Activated CD8-positive, alpha-beta memory T cell treated with anti-CD3 and anti-CD28 coated beads for 4 hours (primary cell): ENCODE measurements around the gene ATAT1.
A peak's percentile ranks its signal among the peaks of the same experiment; 100 is the strongest.

Experiments
- DNase-seq, 2 donors: peaks; one replicate each; pipeline ENCODE4 v3.0.0-alpha.2; 2020; ENCODE audit warnings: low read depth in 2 of 2

Gene ATAT1

DNA sequence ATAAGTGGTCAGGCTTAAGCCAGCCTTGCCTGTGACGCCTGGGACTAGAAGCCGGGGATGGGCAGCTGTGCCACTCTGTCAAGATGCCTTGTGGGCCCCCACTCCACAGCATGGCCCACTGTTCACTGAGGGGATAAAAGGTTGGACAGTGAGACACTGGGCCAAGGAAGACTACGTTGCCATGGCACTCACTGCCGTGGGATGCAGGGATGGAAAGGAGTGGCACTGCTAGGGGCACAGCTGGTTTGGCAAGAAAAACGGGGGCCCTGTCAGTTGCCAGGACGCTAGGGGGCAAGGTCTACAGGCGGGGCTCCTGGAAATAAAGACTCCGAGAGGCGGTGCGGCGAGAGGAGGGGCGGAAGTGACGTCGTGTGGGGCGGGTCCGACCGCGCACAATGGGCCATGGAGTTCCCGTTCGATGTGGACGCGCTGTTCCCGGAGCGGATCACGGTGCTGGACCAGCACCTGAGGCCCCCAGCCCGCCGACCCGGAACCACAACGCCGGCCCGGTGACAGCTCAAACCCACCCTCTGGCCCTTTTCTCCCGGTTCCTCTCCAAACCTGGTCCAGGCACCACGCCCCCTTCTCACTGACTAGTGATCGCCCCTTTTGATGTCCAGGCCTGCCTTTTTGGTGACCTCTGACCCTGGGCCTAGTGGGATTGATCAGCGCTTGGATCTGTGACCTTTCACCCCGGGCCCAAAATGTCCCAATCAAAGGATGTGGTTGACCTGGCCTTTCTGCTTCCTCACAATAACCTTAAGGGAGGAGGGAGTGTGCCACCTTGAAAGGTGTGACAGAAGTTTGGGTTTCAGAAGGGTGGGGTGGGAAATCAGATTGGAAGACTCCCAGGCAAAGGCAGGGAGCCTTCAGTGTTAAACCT is at the start of gene ATAT1:
Gene ATAT1, plus strand, starts transcription at position 391 of the 883 bp plus-strand sequence.
- DNase-seq: peak; percentile 78

DNA sequence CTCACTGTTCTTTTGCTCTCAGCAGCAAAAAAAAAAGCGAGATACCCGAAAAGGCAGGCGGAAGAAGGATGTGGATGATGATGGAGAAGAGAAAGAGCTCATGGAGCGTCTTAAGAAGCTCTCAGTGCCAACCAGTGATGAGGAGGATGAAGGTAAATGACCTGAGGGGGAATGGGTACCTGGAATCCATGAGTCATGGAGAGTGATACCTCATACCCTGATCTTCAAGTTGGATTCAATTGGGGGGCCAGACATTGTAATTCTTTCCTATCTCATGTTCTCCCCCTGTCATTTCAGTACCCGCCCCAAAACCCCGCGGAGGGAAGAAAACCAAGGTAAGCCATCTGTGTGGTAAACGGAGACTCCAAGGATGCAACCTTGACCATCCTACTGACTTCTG is 48.6 kb upstream of the ATAT1 start:
- DNase-seq: no peak

DNA sequence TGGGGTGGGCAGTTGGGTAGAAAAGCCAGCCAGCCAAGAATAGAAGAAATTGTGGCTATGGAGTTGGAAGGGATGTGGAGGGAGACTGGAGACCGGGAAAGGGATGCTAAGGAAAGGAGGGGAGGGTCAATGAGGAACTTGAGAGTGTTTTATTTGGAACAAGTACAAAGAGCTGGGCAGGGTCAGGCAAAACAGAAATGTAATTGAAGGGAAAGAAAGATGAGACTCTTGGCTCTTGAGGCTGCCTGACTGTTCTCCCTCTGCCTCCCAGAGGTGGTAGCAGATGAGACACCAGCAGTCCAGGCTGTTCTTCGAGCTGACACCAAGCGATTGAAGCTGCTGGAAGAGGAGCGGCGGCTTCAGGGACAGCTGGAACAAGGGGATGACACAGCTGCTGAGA is 42.8 kb upstream of the ATAT1 start:
- DNase-seq: no peak

DNA sequence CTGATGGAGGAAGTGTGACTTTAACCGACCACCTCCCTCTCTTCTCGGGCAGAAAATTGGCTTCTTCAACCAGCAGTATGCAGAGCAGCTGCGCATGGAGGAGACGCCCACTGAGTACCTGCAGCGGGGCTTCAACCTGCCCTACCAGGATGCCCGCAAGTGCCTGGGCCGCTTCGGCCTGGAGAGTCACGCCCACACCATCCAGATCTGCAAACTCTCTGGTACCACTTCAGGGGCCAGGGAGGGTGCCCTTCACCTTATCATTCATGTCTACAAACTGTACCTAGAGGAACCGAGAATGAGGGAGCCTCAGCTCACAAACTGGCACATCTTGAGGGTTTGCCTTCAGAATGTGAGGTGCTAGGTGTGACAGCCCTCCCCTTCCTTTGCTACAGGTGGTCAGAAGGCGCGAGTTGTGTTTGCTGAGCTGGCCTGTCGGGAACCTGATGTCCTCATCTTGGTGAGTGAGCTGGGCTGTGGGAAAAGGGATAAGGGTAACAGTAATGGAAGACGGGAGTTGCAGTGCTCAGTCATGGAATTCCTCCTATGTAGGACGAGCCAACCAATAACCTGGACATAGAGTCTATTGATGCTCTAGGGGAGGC is 36.8 kb upstream of the ATAT1 start:
- DNase-seq: no peak

DNA sequence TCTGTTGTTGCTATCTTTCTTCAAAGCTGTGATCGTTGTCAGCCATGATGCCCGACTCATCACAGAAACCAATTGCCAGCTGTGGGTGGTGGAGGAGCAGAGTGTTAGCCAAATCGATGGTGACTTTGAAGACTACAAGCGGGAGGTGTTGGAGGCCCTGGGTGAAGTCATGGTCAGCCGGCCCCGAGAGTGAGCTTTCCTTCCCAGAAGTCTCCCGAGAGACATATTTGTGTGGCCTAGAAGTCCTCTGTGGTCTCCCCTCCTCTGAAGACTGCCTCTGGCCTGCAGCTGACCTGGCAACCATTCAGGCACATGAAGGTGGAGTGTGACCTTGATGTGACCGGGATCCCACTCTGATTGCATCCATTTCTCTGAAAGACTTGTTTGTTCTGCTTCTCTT is 36.2 kb upstream of the ATAT1 start:
- DNase-seq: no peak

DNA sequence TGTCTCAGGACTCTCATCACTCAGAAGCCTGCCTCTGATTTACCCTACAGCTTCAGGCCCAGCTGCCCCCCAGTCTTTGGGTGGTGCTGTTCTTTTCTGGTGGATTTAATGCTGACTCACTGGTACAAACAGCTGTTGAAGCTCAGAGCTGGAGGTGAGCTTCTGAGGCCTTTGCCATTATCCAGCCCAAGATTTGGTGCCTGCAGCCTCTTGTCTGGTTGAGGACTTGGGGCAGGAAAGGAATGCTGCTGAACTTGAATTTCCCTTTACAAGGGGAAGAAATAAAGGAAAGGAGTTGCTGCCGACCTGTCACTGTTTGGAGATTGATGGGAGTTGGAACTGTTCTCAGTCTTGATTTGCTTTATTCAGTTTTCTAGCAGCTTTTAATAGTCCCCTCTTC is 35.7 kb upstream of the ATAT1 start:
- DNase-seq: no peak

DNA sequence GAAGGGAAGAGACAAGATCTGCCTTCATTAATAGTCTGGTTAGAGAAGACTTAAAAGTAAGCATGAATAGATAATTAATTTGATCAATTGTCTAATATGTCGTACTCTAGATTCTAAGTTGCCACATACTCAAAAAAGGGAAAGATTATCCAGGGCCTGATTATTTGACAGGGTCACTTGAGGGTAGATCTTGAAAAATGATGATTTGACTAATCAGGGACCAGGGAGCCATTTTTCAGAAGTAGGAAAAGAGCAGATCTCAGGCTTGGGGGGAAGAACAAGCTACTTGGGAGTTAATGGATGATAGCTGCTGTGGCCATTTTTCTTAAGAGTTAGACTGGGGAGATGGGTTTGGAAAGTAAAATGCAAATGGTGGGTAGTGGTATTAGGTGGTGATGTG is 34.4 kb upstream of the ATAT1 start:
- no peak for DNase-seq

DNA sequence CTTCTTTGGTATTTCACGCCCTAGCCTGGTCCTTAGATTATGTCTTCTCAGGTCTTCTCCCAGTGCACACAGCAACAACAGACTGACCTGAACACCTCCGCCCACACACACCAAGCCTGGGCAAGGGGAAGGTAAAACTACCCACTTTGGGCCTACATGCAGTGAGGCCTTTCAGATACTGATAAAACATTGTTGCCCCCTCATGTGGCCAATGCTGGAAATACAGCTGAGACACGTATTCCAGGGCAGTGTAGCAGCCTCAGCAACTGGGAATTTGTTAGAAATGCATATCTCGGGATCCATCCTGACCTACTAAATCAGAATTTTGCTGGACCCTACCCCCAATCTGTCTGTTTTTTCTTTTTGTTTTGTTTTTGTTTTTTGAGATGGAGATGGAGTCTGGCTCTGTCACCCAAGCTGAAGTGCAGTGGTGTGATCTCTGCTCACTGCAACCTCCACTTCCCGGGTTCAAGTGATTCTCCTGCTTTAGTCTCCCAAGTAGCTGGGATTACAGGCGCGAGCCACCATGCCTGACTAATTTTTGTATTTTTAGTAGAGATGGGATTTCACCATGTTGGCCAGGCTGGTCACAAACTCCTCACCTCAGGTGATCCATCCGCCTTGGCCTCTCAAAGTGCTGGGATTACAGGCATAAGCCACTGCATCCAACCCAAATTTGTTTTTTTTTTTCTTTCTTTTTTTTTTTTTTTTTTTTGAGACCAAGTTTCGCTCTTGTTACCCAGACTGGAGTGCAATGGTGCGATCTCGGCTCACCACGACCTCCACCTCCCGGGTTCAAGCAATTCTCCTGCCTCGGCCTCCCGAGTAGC is 29.1 kb upstream of the ATAT1 start:
- DNase-seq: peak; percentile 57 to 63

DNA sequence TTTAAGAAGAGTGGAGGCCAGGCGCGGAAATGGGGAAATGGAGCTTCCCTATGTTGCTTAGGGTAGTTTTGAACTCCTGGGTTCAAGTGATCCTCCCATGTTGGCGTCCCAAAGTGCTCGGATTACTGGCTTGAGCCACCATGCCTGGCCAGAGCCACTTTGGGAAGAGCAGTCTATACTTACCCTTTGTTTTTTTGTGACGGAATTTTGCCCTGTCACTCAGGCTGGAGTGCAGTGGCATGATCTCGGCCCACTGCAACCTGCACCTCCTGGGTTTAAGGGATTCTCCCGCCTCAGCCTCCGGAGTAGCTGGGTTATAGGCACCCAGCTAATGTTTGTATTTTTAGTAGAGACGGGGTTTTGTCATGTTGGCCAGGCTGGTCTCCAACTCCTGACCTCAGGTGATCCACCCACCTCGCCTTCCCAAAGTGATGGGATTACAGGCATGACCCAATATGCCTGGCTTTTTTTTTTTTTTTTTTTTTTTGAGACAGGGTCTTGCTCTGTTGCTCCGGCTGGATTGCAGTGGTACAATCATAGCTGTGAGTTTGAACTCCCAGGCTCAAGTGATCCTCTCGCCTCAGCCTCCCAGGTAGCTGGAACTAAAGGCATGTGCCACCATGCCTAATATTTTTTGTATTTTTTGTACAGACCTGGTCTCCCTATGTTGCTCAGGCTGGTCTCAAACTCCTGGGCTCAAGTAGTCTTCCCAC is 27.6 kb upstream of the ATAT1 start:
- no peak for DNase-seq

DNA sequence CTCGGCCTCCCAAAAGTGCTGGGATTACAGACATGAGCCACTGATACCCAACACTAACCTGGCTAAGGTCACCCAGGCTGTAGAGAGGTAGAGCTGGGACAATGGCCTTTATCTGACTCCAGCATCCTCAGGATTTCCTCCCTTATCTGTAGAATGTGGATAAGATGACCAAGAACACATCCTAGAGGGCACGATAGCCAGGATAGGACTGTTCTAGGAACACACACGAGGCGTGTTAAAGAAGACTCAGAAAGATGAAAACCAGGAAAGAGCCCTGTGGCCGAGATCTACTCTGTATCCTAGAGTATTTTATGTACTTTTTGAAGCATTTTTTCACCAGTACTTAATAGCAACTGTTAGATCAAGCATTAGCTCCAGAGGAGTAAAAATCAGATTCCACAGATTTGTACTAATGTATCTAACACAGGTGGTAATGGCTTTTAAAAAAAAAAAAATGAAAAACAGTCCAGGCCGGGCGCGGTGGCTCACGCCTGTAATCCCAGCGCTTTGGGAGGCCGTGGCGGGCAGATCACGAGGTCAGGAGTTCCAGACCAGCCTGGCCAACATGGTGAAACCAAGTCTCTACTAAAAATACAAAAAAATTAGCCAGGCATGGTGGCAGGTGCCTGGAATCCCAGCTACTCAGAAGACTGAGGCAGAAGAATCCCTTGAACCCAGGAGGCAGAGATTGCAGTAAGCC is 26.9 kb upstream of the ATAT1 start:
- no peak for DNase-seq

DNA sequence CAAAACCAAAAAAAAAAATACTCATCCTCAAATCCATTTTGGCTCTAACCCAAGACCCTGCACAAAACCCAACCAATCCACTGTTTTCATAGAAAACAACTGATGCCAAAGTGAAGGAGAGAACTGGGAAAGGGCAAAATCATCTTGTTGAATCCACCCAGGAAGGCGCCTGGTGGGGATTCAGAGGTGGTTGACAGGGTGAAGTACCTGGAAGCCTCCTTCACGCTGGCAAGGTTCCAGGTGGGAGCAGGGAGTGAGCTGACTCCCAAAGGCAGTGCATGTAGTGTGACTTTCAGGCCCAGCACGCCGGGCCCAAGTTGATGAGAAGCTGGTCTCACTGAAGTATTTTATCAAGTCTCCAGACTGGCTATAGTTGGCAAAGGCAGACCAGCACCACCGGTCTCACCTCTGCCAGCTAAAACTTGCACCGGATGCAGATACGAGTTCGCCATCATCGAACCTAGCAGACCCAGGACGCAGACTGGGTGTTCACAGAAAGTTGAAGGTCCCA is 26.2 kb upstream of the ATAT1 start:
- DNase-seq: no peak

DNA sequence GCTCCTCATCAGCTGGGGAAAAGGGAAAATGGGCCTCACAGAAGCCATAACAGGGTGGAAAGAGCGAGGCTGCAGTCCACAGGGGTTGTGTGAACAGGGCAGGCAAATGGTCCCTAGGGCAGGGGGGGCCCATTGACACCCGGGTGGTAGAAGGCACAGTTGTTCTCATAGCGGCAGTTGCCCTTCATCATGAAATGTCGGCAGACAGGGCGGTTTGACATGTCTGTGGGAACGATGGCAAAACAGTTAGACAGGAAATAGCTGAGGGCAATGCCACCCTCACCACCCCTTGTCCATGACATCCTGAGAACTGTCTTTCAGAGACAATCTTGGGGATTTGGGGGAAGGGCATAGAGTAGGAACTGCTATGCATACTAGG is 25.2 kb upstream of the ATAT1 start:
- no peak for DNase-seq

DNA sequence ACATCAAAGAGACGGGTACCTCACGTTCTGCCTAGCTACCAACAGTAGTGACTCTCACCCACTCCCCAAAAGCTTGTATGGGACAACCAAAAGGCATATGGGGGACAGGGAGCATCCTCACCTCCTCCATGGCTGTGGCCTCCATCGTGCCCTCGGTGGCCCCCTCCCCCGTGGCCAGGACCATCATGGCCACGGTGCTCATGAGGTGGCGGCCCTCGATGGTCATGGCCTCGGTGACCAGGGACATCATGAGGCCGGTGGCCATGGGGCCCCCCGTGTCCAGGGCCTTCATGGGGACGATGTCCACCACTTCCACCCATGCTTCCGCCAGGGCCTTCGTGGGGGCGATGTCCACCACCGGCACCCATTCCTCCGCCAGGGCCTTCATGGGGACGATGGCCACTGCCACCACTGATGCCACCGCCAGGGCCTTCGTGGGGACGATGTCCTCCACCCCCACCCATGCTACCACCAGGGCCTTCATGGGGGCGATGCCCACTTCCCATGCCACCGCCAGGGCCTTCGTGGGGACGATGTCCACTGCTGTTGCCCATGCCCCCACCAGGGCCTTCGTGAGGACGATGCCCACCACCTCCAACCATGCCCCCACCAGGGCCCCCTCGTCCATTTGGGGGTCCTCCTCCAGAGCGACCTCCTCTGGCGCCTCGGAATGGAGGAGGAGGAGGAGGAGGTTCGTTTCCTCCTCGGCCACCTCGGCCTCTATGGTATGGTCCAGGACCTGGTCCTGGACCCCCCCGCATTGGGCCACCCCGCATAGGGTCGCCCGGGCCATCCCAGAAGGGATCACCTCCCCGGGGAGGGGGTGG is 24.6 kb upstream of the ATAT1 start:
- no peak for DNase-seq

DNA sequence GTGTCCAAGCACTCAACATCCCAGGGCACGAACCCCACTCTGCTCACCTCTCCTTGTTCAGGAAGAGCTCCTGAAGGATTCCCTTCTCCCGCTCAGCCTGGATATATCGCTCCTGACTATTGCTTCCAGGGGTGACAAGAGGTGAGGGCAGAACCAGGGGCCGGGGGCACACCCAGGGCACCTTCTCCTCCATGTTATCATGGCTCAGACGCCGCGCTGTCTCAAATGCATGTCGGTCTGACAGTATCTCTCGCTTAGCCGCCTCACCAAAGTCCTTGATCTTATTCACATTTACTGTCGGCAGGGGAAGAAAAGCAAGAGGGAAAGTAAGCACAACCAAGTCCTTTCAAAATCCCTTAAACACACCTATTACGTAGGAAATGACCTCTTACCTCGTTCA is 22.7 kb upstream of the ATAT1 start:
- DNase-seq: no peak

DNA sequence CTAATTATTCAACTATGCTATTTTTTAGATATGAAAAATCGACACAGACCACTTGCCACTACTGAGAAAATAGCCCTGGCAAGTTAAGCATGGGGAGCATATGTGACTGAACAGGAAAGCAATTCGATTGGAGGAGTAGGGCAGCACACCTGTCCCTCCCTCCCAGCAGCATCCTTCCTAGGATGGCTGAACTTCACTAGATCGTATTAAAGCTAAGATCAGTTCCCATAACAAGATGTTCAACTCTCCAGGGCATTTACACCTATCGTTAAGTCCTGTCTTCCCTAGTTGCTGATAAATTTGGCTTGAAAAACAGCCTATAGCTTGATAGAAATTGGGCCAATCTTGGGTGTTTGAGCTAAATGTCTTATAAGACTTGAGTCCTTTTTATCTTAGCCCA is 16.6 kb upstream of the ATAT1 start:
- no peak for DNase-seq

DNA sequence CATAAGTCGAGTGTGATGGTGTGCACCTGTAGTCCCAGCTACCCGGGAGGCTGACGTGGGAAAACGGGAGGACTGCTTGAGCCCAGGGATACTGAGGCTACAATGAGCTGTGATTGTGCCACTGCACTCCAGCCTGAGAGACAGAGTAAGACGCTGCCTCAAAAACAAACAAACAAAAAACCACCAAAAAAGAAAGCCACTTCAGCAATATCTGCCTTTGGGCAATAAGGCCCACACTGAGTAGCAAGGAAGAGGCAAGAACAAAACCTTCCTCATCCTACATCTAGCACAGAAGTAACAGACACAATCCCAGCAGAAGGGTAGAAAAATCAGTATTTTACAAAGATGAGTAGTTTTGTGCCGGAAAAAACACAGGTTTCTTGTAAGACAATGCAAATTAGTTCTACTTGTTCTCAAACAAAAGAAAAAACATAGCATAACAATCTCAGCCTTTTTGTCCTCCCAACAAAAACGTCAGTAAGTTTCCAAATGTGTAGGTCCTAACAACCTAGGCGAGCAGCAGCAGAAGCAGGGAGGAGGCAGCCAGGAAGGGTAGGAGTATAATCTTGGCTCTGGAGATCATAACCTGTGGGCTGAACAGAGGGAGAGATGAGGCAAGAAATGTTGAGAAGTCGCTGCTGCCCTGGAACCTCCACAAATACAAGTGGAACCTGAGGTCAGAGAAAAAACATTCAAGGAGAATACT is 15.4 kb upstream of the ATAT1 start:
- DNase-seq: no peak

DNA sequence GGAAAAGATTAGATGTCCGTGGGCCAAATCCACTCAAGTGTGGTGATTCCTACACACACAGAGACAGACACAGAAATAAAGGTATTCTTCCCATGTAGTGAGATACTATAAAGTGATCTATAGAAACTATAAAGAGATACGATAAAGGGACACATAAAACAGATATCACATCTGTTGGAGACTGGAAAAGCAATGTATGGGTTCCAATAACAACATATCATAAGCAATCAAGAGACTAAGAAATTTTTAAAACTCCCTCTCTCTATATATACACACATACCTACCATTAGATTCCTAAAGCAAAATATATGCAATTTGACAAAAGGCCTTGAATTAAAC is 14.8 kb upstream of the ATAT1 start:
- no peak for DNase-seq

DNA sequence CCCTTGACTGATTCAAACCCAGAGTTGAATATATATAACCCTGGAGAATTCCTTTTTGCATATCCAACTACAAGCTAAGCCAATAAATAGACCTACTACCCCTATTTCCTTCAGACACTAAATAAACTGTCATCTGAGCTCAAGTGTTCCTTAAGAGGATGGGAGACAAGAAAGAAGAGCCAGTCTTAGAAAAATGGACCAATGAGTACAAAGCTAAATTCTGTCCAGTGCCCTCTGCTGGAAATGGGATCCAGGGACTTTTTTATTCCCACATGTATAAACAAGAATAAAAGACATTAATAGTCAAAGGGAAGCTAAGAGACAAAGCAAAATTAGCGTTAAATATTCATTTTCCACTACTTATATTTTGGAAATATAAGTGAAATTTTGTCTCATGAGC is 14.5 kb upstream of the ATAT1 start:
- no peak for DNase-seq

DNA sequence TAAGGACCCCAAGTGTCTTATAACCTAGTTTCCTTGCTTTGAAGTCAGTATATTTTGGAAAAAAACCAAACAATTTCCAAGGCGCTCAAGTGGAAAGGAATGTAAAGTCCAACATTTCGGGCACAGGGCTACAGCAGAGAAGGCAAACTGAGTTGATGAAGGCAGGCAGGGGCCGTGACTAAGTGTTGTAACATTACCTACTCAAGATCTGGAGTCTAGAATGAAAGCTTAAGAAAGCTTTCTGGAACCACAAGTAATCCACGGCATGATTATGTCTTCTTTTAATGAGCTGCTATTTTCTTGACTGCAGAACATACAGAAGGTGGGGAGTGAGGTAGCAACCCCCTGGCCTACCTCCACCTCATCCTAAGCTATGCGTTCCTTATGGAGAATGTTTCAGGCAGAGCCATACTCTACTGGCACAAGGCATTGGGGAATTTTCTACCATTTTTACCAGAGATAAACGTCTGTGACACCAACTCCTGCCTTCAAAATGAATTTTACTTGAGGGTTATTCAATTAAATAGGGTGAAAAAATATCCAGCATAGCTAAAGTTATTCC is 13.9 kb upstream of the ATAT1 start:
- DNase-seq: no peak
